Caco-2 (cell line): ENCODE data around the gene ABCC5. TPM values are rescaled to one million over a fixed set of nuclear protein-coding genes. Genes with fewer than 3 reads are reported as not detected.

Experiments used
- BruUV-seq: library from RNA; stranded (reverse); fragments of 400-500 nt; replicated peaks from 2 replicates; lab custom pipeline; 2021; lab: Mats Ljungman, UMichigan
- CTCF ChIA-PET: fragments of 300-600 bp; sonication (Branson Sonifier 250); formaldehyde crosslinking; loops from one replicate; lab custom pipeline; 2022; ENCODE audit warnings: antibody characterized with exemption; lab: Charles Lee
- POLR2A ChIA-PET: fragments of 300-600 bp; sonication (Branson Sonifier 250); formaldehyde crosslinking; loops from one replicate; lab custom pipeline; 2022; ENCODE audit warnings: antibody characterized with exemption; lab: Charles Lee
- DNase-seq, 2 experiments: peaks; one replicate each; pipeline versions ENCODE4 v3.0.0 to v3.0.0-alpha.2; 2020 to 2022
- H3K27me3 ChIP-seq: replicated peaks from 2 replicates; pipeline ENCODE4 v1.6.0; 2011; ENCODE audit warnings: low read length; ENCODE audit not compliant: control insufficient read depth, insufficient read depth
- H3K36me3 ChIP-seq: 2 replicates; pipeline ENCODE4 v1.5.1; 2011; ENCODE audit warnings: low read length; ENCODE audit not compliant: control insufficient read depth, insufficient read depth
- H3K4me1 ChIP-seq: fragments of 250-450 bp; sonication (Bioruptor Pico); 2 replicates; pipeline ENCODE4 v1.5.1; 2020; ENCODE audit warnings: mild to moderate bottlenecking
- H3K4me3 ChIP-seq: 2 replicates; pipeline ENCODE4 v1.5.1; 2011; ENCODE audit warnings: low read depth, mild to moderate bottlenecking, control low read depth, low read length
- H3K9me3 ChIP-seq: fragments of 250-450 bp; sonication (Bioruptor Pico); 2 replicates; pipeline ENCODE4 v1.5.1; 2020; ENCODE audit warnings: mild to moderate bottlenecking, moderate library complexity
- H3K27ac Mint-ChIP-seq: one replicate; pipeline ENCODE4 v1.8.0; 2022; ENCODE audit warnings: mixed read lengths; ENCODE audit not compliant: unreplicated experiment
- H3K27me3 Mint-ChIP-seq: one replicate; pipeline ENCODE4 v1.8.0; 2022; ENCODE audit warnings: mixed read lengths; ENCODE audit not compliant: insufficient read depth, unreplicated experiment
- H3K36me3 Mint-ChIP-seq: one replicate; pipeline ENCODE4 v1.8.0; 2022; ENCODE audit warnings: mild to moderate bottlenecking, mixed read lengths; ENCODE audit not compliant: insufficient read depth, unreplicated experiment
- H3K4me1 Mint-ChIP-seq: one replicate; pipeline ENCODE4 v1.8.0; 2022; ENCODE audit warnings: low read depth, mixed read lengths; ENCODE audit not compliant: unreplicated experiment
- H3K4me3 Mint-ChIP-seq: one replicate; pipeline ENCODE4 v1.8.0; 2022; ENCODE audit warnings: mild to moderate bottlenecking, moderate library complexity, mixed read lengths; ENCODE audit not compliant: unreplicated experiment
- H3K9me3 Mint-ChIP-seq: one replicate; pipeline ENCODE4 v1.8.0; 2022; ENCODE audit warnings: mixed read lengths; ENCODE audit not compliant: unreplicated experiment
- intact Hi-C: fragments of 100-400 bp; cut with micrococcal nuclease; formaldehyde crosslinking; loops from one replicate; pipeline ENCODE4 v1.10.0; 2022; ENCODE audit not compliant: unreplicated experiment
- total RNA-seq: library from RNA; stranded (reverse); gene quantifications from 2 replicates; pipeline ENCODE4 v1.2.3, GENCODE V29; 2022
- TF ChIP-seq, protein P1 (sequence below), 2 experiments: fragments of 200-600 bp in 1 of 2; IDR thresholded peaks; 1 replicate in 1 of 2; 2 replicates in 1 of 2; pipeline versions ENCODE4 v1.5.1 to v1.8.0; 2011 to 2022; ENCODE audit warnings: antibody characterized with exemption in 1 of 2, control low read depth in 1 of 2, inconsistent platforms in 1 of 2, low read depth in 1 of 2, low read length in 1 of 2, mild to moderate bottlenecking in 1 of 2, moderate library complexity in 1 of 2; ENCODE audit not compliant: insufficient read depth in 1 of 2, severe bottlenecking in 1 of 2, unreplicated experiment in 1 of 2

The ABCC5 gene
- total RNA-seq, 1 experiment from 2014 or later: 21.3 TPM

DNA sequence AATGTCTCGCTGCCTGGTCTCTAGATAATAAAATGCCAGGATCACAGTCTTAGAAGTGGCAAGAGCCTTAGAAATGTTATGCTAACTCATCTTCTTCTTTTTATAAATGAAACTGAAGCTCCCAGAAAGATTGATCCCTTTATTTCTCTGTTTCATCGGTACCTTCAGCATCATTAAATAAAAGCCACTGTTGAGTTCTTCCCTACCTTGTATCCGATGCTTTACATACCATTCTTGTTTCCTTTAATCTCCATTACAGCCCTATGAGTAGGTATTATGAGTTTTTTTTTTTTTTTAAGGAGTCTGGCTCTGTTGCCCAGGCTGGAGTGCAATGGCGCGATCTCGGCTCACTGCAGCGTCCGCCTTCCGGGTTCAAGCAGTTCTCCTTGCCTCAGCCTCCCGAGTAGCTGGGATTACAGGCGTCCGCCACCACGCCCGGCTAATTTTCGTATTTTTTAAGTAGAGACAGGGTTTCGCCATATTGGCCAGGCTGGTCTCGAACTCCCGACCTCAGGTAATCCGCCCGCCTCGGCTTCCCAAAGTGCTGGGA, 815 bp upstream of the ABCC5 start:
- TF ChIP-seq, protein P1, sequence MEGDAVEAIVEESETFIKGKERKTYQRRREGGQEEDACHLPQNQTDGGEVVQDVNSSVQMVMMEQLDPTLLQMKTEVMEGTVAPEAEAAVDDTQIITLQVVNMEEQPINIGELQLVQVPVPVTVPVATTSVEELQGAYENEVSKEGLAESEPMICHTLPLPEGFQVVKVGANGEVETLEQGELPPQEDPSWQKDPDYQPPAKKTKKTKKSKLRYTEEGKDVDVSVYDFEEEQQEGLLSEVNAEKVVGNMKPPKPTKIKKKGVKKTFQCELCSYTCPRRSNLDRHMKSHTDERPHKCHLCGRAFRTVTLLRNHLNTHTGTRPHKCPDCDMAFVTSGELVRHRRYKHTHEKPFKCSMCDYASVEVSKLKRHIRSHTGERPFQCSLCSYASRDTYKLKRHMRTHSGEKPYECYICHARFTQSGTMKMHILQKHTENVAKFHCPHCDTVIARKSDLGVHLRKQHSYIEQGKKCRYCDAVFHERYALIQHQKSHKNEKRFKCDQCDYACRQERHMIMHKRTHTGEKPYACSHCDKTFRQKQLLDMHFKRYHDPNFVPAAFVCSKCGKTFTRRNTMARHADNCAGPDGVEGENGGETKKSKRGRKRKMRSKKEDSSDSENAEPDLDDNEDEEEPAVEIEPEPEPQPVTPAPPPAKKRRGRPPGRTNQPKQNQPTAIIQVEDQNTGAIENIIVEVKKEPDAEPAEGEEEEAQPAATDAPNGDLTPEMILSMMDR (IDR thresholded peaks at IDR 0.05; ENCODE audit: insufficient read depth in 1 of 2, low read depth in 1 of 2, low read length in 1 of 2, severe bottlenecking in 1 of 2, unreplicated experiment in 1 of 2): no peak
- no peaks in the 10 kb centered on the region for H3K9me3 ChIP-seq
- Mint-ChIP-seq H3K27ac (peak overlapping the region; percentile 83), H3K27me3 (peaks cover 3% of the 10 kb centered on the region), H3K36me3 (peaks cover 9% of the 10 kb centered on the region), H3K4me1 (no peaks in the 10 kb centered on the region), H3K9me3 (no peaks in the 10 kb centered on the region), H3K4me3 (peak overlapping the region; percentile 91)
- CTCF ChIA-PET: interaction anchor here (0.8 to 1.0 kb wide), 8 partner anchors 12 to 134 kb away, joined by 3 to 11 read pairs (median 4); partner anchors contain the start of gene PARL
- POLR2A ChIA-PET: interaction anchor here (1.0 kb wide), 4 partner anchors 81 to 171 kb away, joined by 3 to 6 read pairs (median 4); partner anchors contain the start of genes ABCF3 and EIF2B5
- intact Hi-C loops: loop anchor here (5.0 kb wide), 1 partner anchor 66 kb away; no protein-coding TSS in a partner anchor
- no peaks in the 10 kb centered on the region for H3K4me1 ChIP-seq
- BruUV-seq: no TSS peak
- DNase-seq: no peak
- peak overlapping the region; percentile 98 for H3K4me3 ChIP-seq
- no peaks in the 10 kb centered on the region for H3K36me3 ChIP-seq
- H3K27me3 ChIP-seq: no peaks in the 10 kb centered on the region

DNA sequence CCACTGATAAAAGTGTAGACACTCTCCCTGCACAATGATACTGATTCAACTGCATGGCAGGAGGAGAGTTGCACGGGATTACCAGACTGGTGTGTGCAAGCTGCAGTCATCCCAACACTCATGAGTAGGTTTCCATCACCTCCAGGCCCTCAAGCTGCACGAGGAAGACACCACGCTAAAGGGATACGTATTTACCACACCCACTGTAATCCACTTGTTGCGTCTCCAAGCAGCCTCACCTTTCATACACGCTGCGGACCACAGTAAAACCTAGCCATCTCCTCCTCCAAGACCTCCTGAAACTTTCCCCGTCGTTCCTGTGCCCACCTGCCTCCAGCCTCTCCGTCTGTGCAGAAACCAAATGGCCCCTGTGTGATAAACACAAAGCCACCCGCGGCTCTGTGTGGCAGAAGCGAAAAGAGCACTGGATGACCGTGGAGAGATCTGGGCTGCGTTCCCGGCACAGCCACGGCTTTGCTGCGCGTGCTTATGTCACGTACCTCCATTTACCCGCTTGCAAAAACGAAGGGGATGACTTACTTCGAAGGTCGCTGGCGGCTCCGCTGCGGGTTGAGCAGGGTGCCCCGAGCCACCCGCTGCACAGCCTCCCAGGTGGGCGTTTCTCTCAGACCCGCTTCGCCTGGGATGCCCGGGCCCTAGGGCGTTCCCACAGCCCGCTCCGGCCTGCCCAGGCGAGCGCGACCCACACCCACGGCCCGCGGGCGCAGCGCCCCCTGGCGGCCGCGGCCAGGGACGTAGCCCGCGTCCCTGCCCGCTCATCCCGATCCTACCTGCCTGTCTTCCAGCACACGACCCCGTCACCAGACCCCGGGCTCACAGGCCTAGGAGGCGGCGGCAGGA, 643 bp downstream of the ABCC5 start:
- Histone ChIP-seq H3K4me3 (peak overlapping the region; percentile 98), H3K36me3 (no peaks in the 10 kb centered on the region), H3K27me3 (no peaks in the 10 kb centered on the region), H3K4me1 (no peaks in the 10 kb centered on the region), H3K9me3 (no peaks in the 10 kb centered on the region)
- Mint-ChIP-seq H3K4me3 (peak overlapping the region; percentile 91), H3K27me3 (peaks cover 3% of the 10 kb centered on the region), H3K36me3 (peaks cover 9% of the 10 kb centered on the region), H3K4me1 (no peaks in the 10 kb centered on the region), H3K27ac (peak overlapping the region; percentile 83), H3K9me3 (no peaks in the 10 kb centered on the region)
- intact Hi-C loops: loop anchor here (1.0 to 5.0 kb wide), 5 partner anchors 26 to 122 kb away; no protein-coding TSS in a partner anchor
- POLR2A ChIA-PET: interaction anchor here (1.0 kb wide), 4 partner anchors 82 to 170 kb away, joined by 3 to 6 read pairs (median 4); partner anchors contain the start of genes ABCF3 and EIF2B5
- DNase-seq: peak; percentile 50 to 70
- TF ChIP-seq, protein P1 (IDR thresholded peaks at IDR 0.05; ENCODE audit: insufficient read depth in 1 of 2, low read depth in 1 of 2, low read length in 1 of 2, severe bottlenecking in 1 of 2, unreplicated experiment in 1 of 2): peak; percentile 54 to 93
- BruUV-seq: no TSS peak
- CTCF ChIA-PET: interaction anchor here (0.7 to 1.4 kb wide), 10 partner anchors 19 to 272 kb away, joined by 3 to 11 read pairs (median 3); partner anchors contain the start of gene PARL

DNA sequence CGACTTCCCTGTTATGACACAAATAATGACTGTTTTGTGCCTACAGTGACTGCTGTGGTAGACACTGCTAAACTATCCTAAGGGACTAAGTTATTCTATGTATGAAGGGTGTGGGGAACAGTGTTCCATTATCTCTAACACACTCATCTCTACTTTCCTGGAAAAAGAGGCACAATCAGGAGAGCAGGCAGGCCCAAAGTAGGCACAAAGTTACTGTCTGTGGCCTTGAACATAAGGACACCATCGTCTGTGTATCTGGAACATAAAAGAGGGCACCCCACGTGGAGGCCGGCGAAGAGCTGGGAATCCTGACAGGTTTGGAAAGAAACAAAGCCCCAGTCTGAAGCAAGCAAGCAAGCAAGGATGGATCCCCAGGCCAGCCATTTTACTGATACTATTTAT, 1.5 kb downstream of the ABCC5 start:
- Mint-ChIP-seq H3K4me1 (no peaks in the 10 kb centered on the region), H3K4me3 (peak overlapping the region; percentile 91), H3K27me3 (peaks cover 3% of the 10 kb centered on the region), H3K36me3 (peaks cover 11% of the 10 kb centered on the region), H3K27ac (no peak overlapping the region), H3K9me3 (no peaks in the 10 kb centered on the region)
- TF ChIP-seq, protein P1 (IDR thresholded peaks at IDR 0.05; ENCODE audit: insufficient read depth in 1 of 2, low read depth in 1 of 2, low read length in 1 of 2, severe bottlenecking in 1 of 2, unreplicated experiment in 1 of 2): no peak
- no peaks in the 10 kb centered on the region for H3K36me3 ChIP-seq
- no peaks in the 10 kb centered on the region for H3K9me3 ChIP-seq
- no peaks in the 10 kb centered on the region for H3K4me1 ChIP-seq
- POLR2A ChIA-PET: no interaction called here
- H3K27me3 ChIP-seq: no peaks in the 10 kb centered on the region
- H3K4me3 ChIP-seq: no peak overlapping the region
- intact Hi-C loops: loop anchor here (2.0 to 5.0 kb wide), 2 partner anchors 64 to 111 kb away; no protein-coding TSS in a partner anchor
- no peak for DNase-seq
- CTCF ChIA-PET: interaction anchor here (0.6 to 1.4 kb wide), 2 partner anchors 123 to 140 kb away, joined by 5 to 6 read pairs; no protein-coding TSS in a partner anchor
- BruUV-seq: no TSS peak
